GM12891 (cell line): ENCODE data around the gene TULP1.

ENCODE experiments used
- POLR2A ChIP-seq: IDR thresholded peaks from 2 replicates; pipeline ENCODE4 v1.6.1; 2011; ENCODE audit warnings: low read depth, low read length, control low read depth
- POLR2AphosphoS5 ChIP-seq: IDR thresholded peaks from 2 replicates; pipeline ENCODE4 v1.6.1; 2011; ENCODE audit warnings: low read depth, low read length, control low read depth
- TAF1 ChIP-seq: IDR thresholded peaks from 2 replicates; pipeline ENCODE4 v1.6.1; 2011; ENCODE audit warnings: low read depth, low read length, control low read depth

DNA sequence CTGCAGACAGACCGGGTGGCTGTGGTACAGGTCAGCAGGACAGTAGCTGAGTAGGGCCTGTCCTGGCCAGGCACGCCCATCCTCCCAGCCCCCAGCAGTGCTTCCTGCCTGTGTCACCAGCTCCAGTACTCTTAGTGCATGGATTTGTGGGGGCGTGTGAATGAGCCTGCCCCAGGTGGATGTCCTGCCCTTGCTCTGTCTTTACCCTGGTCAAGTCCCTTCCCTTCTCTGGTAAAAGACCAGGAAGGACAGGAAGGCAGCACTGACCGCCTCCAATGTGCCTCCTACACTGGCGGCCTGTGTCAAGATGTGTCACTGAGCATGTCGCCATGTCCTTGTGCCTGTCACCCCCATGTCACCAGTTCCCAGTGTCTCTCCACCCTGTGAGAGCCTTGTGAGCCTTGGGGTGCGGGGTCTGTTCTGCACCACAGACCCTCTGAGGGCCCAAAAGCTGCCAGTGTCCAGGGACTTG is 27.7 kb downstream of the TULP1 start:
- TF ChIP-seq TAF1 (no peak), POLR2A (no peak), POLR2AphosphoS5 (no peak)
